Mucosa of gallbladder (tissue), 1 donor: Measurements from ENCODE around the gene WDFY4. TPM values are rescaled to one million over a fixed set of nuclear protein-coding genes. Genes with fewer than 3 reads are reported as not detected.

Experiments
- DNase-seq: peaks from one replicate; pipeline ENCODE4 v3.0.0-alpha.2; 2020; ENCODE audit warnings: low spot score
- total RNA-seq: library from RNA; stranded (reverse); gene quantifications from one replicate; pipeline ENCODE4 v1.2.1, GENCODE V29; 2021
- donor health status: DM: no; HTN: no; CAD: no.

WDFY4 gene
- total RNA-seq, 1 donor from 2014 or later = 8.7 TPM

- no peak for DNase-seq
Measured at GRCh38 chr10:48691812-48692528, 7.3 kb downstream of the WDFY4 start.

DNA sequence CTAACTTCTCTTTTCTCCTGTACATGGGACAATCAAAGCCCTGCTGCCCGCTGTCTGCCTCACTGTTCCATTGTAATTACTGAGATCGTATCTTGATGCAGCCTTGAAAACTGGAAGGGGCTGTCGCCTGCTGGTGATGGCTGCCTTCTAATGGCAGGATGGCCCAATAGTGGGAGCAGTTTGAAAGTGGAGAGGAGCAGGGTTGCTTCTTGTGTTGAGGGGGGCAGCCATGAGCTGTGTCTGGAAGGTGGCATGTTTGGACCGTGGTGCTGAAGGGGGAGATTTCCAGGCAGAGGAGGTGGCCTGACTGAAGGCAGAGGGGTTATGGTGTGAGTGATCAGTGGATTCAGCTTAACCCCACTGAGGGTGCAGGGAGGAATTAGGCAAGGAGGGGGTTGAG is 8.1 kb downstream of the WDFY4 start:
- DNase-seq = no peak

DNA sequence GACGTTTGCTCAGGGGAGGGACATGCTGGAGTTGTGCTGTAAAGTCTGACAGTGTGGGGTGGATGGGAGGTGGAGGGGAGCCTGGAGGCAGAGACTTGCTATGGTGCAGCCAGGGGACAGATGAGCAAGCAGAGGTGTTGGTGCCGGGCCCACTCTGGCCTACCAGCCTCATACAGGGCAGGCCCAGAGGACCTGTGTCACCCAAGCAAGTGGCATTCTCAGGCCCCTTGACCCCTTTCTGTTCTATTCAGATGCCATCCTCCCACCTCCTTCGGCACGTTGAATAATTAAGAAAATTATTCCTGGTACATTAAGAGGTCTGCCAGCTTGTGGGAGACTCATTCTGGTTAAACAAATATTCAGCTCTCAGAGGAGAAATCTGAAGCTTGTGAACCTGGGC is 8.5 kb downstream of the WDFY4 start:
- DNase-seq = no peak

DNA sequence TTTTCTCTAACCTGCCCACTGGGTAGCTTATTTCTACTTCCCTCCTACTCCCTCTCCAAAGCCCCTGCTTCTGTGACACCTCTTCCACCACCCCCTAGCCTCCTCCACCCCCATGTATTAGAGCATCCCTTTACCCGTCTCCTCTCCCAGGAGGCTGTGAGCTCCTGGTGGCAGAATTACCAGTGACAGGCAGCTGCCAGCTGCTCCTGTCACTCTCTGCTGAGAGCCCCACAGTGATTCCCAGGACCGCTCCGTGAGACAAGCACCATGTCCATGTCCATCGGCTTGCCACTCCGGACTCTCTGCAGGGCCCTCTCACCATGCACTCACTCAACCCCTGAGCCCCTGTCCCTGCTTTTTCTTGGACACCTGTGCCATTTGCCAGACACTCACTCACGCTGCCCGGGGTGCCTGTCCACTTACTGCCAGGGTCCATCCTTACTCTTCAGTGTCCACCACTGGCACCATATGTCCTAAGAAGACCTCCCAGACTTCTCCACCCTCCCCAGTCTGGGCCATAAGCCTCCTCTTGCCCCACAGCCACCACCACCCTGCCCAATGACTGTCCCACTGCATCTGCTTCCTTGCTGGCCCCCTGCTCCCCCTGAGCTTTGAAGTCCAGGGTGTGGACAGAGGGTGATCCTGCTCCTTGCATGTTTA is 9.8 kb downstream of the WDFY4 start:
- no peak for DNase-seq

- no peak for DNase-seq
Measured at GRCh38 chr10:48695636-48696534, 11.2 kb downstream of the WDFY4 start.

DNA sequence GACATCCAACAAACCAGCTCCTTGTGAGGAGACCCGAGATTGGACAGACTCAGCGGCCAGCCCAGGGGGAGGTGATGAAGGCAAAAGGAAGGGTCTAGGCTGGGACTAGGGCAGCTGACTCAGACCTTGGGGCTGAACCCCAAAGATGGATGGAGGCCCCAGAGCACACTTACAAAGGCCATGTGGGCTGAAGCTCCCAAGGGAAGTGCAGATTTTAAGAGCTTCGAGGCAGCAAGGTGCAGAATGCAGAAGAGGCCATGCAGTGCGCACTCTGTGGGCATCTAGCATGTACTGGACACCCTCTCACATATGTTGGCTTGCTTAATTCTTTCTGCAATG is 11.8 kb downstream of the WDFY4 start:
- no peak for DNase-seq

- DNase-seq = no peak
Measured at GRCh38 chr10:48697091-48697490, 12.4 kb downstream of the WDFY4 start.

- no peak for DNase-seq
Measured at GRCh38 chr10:48697821-48698764, 13.4 kb downstream of the WDFY4 start.

GRCh38 chr10:48699011-48699627 is 14.4 kb downstream of the WDFY4 start:
- DNase-seq = no peak

GRCh38 chr10:48700071-48700470 is 15.4 kb downstream of the WDFY4 start:
- DNase-seq = no peak

GRCh38 chr10:48700493-48700892 is 15.8 kb downstream of the WDFY4 start:
- no peak for DNase-seq

GRCh38 chr10:48701139-48701901 is 16.6 kb downstream of the WDFY4 start:
- DNase-seq = peak; percentile 76

- DNase-seq = no peak
Measured at GRCh38 chr10:48701941-48702340, 17.3 kb downstream of the WDFY4 start.

DNA sequence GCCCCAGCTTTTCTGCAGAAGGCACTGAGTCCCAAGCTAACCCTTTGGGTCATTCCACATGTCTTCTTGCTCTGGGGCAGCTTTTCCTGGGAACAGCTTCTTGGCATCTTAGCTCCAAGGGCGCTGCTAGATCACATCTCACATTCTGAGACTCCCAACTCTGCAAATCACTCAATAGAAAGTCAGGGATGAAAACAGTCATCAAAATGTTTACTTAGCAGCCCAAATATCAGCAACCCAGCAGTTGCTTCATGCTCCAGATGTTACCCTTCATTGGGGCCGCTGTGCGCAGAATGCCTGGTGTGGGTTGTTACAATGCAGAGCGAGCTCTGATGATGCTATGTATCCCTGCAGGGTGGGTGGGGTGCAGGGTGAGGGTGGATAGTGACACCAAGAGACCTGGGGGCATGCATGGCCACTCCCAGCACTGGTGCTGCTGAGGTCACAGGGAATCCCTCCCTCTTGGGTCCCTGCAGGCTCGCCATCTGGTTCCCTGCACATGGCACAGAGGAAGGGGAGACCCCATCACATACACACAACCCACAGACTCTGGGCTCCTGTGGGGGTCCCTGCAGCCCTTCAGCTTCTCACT is 19.0 kb downstream of the WDFY4 start:
- no peak for DNase-seq

- DNase-seq = no peak
Measured at GRCh38 chr10:48704156-48704555, 19.5 kb downstream of the WDFY4 start.

GRCh38 chr10:48705401-48705938 is 20.8 kb downstream of the WDFY4 start:
- no peak for DNase-seq

DNA sequence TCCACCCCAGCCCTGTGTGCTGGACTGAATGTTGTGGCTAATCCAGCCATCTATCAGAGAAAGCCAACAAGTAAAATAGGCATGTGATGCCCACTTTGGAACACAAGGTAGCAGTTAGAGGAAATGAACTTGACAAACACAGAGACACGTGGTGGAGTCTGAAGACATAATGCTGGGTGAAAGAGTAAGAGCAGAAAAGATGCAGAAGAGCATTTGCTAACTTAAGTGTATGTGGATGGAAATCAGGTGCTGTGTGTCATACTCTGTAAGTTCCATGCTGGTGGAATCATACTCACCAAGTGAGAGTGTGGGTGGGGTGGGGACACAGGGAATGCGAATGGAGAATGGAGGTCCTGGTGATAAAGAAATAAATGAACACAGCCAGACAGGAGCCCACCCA is 22.8 kb downstream of the WDFY4 start:
- no peak for DNase-seq

DNA sequence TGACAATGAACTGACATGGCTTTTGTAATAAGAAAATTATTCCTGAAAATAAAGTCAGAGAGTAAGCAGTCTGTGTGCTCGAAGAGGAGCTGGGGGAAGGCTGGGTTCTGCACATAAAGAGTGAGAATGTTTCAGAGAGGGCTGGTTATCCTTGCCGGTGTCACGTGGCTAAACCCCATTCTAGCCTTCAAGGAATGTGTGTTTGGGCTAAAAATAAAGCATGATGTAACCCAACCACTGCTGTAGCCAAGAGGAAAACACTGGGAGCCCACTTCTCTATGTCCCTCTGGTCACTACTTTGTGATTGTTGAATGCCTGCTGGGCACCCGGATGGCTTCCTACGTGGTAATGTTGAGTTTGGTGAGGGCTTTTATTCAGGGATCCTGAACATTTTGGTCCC is 23.5 kb downstream of the WDFY4 start:
- DNase-seq = no peak

- no peak for DNase-seq
Measured at GRCh38 chr10:48710647-48711275, 26.1 kb downstream of the WDFY4 start.
